ENCODE data around the gene ANKRD28.

DNA sequence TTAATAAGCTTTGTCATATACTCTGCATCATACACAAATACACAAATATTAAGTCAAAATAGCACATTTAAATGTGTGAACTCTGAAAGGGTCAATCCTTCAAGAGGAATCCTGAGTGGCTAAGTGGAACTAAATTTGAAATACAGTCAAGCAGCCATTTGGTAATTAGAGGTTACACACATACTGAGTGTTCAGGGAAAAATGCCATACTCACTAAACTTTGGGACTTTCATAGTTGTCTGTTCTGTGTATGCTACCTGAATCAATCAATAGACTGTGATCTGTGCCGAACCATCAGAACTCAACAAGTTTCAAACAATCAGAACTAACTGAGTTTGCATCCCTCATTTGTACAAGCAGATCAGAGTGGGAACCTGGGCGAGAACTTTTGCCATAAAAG is 15.3 kb downstream of the ANKRD28 start:
- no peak for TF ChIP-seq ZFX (IDR thresholded peaks at IDR 0.05)
- TF ChIP-seq, protein P1, sequence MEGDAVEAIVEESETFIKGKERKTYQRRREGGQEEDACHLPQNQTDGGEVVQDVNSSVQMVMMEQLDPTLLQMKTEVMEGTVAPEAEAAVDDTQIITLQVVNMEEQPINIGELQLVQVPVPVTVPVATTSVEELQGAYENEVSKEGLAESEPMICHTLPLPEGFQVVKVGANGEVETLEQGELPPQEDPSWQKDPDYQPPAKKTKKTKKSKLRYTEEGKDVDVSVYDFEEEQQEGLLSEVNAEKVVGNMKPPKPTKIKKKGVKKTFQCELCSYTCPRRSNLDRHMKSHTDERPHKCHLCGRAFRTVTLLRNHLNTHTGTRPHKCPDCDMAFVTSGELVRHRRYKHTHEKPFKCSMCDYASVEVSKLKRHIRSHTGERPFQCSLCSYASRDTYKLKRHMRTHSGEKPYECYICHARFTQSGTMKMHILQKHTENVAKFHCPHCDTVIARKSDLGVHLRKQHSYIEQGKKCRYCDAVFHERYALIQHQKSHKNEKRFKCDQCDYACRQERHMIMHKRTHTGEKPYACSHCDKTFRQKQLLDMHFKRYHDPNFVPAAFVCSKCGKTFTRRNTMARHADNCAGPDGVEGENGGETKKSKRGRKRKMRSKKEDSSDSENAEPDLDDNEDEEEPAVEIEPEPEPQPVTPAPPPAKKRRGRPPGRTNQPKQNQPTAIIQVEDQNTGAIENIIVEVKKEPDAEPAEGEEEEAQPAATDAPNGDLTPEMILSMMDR (conservative IDR thresholded peaks at IDR 0.05): no peak

Data from C4-2B (cell line).